ENCODE results near the gene COL6A1. TPM values are rescaled to one million over a fixed set of nuclear protein-coding genes. Genes with fewer than 3 reads are reported as not detected.

The COL6A1 gene, protein sequence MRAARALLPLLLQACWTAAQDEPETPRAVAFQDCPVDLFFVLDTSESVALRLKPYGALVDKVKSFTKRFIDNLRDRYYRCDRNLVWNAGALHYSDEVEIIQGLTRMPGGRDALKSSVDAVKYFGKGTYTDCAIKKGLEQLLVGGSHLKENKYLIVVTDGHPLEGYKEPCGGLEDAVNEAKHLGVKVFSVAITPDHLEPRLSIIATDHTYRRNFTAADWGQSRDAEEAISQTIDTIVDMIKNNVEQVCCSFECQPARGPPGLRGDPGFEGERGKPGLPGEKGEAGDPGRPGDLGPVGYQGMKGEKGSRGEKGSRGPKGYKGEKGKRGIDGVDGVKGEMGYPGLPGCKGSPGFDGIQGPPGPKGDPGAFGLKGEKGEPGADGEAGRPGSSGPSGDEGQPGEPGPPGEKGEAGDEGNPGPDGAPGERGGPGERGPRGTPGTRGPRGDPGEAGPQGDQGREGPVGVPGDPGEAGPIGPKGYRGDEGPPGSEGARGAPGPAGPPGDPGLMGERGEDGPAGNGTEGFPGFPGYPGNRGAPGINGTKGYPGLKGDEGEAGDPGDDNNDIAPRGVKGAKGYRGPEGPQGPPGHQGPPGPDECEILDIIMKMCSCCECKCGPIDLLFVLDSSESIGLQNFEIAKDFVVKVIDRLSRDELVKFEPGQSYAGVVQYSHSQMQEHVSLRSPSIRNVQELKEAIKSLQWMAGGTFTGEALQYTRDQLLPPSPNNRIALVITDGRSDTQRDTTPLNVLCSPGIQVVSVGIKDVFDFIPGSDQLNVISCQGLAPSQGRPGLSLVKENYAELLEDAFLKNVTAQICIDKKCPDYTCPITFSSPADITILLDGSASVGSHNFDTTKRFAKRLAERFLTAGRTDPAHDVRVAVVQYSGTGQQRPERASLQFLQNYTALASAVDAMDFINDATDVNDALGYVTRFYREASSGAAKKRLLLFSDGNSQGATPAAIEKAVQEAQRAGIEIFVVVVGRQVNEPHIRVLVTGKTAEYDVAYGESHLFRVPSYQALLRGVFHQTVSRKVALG
- 14.0 and 17.8 TPM in 2 replicates for total RNA-seq

DNA sequence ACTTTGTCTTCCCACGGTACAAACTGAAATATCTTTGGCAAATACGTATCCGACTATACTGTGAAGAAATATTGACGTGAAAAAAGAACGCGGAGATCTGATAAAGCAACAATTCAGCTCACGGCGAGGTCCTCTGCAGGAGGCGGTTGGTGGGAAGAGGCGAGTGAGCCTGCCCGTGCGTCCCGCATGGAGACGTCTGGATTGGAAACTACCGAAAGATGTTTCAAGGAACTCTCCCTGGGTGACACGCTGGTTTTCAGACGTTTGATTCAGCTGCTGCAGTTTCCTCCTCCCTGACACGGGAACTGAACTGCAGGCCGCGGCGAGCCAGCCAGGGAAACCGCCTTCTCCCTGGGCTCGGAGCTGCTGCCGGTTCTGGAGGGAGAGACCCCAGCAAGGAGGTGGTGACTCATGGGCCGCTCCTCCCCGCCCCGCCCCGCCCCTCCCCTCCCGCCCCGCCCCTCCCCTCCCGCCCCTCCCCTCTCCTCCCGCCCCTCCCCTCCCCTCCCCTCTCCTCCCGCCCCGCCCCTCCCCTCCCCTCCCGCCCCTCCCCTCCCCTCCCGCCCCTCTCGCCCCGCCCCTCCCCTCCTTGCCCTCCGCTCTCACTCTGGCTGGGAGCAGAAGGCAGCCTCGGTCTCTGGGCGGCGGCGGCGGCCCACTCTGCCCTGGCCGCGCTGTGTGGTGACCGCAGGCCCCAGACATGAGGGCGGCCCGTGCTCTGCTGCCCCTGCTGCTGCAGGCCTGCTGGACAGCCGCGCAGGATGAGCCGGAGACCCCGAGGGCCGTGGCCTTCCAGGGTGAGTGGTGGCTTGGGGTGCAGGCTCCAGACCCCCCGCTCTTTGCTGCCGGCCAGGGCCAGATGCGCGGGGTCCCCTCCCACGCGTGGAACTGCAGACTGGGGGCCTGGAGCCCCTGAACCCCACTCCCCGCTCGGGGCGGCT is at the start of gene COL6A1:
Gene COL6A1, plus strand, starts transcription at position 620 of the 941 bp plus-strand sequence. Its CDS starts 81 bp downstream, at position 701.

Other genes starting within 250 kb of the COL6A1 start
- gene COL6A2, start 116.3 kb downstream of the COL6A1 start, total RNA-seq, result 6.5 and 14.0 TPM in 2 replicates
- not detected in 2 replicates for gene FTCD, start 173.8 kb downstream of the COL6A1 start, total RNA-seq
- gene SPATC1L, start 202.7 kb downstream of the COL6A1 start, total RNA-seq, result 4.1 and 7.5 TPM in 2 replicates
- gene LSS, start 247.0 kb downstream of the COL6A1 start, total RNA-seq, result 41.3 and 73.6 TPM in 2 replicates